Coronary artery (tissue), 2 donors: ENCODE results near the gene TNFAIP1.

Experiments used
- DNase-seq: peaks from one replicate; pipeline ENCODE4 v3.0.0-alpha.2; 2017; ENCODE audit warnings: low spot score
- H3K27ac ChIP-seq, 2 donors: fragments of 200-600 bp; sonication (generic); one replicate each; pipeline ENCODE4 v1.5.1; 2016 to 2019
- H3K4me3 ChIP-seq: fragments of 200-600 bp; sonication (generic); 2 replicates; pipeline ENCODE4 v1.5.1; 2016; ENCODE audit warnings: mild to moderate bottlenecking, moderate library complexity
- TF ChIP-seq, protein P1 (sequence below): fragments of 200-600 bp; sonication (generic); IDR thresholded peaks from one replicate; pipeline ENCODE4 v1.5.1; 2019; ENCODE audit warnings: antibody characterized with exemption

The TNFAIP1 gene

GRCh38 chr17:28326114-28326513, 9.4 kb upstream of the TNFAIP1 start:
- DNase-seq = peak; percentile 45
- no peak overlapping the region for H3K4me3 ChIP-seq
- TF ChIP-seq, protein P1, sequence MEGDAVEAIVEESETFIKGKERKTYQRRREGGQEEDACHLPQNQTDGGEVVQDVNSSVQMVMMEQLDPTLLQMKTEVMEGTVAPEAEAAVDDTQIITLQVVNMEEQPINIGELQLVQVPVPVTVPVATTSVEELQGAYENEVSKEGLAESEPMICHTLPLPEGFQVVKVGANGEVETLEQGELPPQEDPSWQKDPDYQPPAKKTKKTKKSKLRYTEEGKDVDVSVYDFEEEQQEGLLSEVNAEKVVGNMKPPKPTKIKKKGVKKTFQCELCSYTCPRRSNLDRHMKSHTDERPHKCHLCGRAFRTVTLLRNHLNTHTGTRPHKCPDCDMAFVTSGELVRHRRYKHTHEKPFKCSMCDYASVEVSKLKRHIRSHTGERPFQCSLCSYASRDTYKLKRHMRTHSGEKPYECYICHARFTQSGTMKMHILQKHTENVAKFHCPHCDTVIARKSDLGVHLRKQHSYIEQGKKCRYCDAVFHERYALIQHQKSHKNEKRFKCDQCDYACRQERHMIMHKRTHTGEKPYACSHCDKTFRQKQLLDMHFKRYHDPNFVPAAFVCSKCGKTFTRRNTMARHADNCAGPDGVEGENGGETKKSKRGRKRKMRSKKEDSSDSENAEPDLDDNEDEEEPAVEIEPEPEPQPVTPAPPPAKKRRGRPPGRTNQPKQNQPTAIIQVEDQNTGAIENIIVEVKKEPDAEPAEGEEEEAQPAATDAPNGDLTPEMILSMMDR = no peak
- no peak overlapping the region for H3K27ac ChIP-seq

GRCh38 chr17:28327031-28327607, 8.4 kb upstream of the TNFAIP1 start:
- DNase-seq = peak; percentile 45
- TF ChIP-seq, protein P1 = no peak
- no peak overlapping the region for H3K4me3 ChIP-seq
- no peak overlapping the region for H3K27ac ChIP-seq

DNA sequence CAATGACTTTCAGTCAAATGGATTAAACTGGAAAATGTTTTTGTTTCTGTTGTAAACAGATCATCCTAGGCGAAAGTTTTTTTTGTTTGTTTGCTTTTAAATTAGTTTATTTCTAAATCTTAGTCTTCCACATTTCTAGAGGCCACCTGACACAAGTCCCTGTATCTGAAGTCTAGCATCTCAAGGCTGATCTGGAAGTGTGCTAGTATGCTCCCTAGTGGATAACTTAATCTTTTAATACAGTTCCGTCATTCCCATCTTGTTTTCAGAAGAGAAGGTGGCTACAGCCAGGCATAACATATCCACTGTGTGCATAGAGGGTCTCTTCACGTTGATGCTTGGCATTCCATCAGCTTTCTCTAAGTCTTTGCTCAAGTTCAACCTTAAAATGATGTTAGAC, 7.9 kb upstream of the TNFAIP1 start:
- Histone ChIP-seq H3K4me3 (no peak overlapping the region), H3K27ac (no peak overlapping the region)
- no peak for DNase-seq
- TF ChIP-seq, protein P1 = no peak

GRCh38 chr17:28328325-28328724, 7.2 kb upstream of the TNFAIP1 start:
- DNase-seq = peak; percentile 19
- no peak overlapping the region for H3K4me3 ChIP-seq
- TF ChIP-seq, protein P1 = no peak
- no peak overlapping the region for H3K27ac ChIP-seq

DNA sequence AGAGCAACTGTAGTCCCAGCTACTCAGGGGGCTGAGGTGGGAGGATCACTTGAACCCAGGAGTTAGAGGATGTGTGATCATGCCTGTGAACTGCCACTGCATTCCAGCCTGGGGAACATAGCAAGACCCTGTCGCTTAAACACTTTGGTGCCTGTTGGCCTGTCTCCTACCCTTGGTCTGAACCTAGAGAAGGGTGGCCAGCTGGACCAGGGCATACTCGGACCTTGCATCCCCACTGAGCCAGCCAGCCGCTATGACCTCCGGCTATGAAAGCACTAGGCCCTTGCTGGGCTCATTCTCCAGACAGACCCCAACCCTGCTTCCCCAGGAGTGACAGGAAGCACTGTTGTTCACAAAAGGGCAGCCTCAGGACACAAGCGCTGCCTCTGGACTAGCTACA, 4.9 kb upstream of the TNFAIP1 start:
- H3K4me3 ChIP-seq = no peak overlapping the region
- H3K27ac ChIP-seq = no peak overlapping the region
- TF ChIP-seq, protein P1 = no peak
- peak; percentile 62 for DNase-seq

GRCh38 chr17:28331891-28332420, 3.6 kb upstream of the TNFAIP1 start:
- TF ChIP-seq, protein P1 = no peak
- Histone ChIP-seq H3K4me3 (no peak overlapping the region), H3K27ac (no peak overlapping the region)
- DNase-seq = peak; percentile 49

GRCh38 chr17:28333083-28333746, 2.3 kb upstream of the TNFAIP1 start:
- Histone ChIP-seq H3K4me3 (no peak overlapping the region), H3K27ac (no peak overlapping the region)
- TF ChIP-seq, protein P1 = no peak
- peak; percentile 33 for DNase-seq
